ENCODE results near the gene GRAMD2A.

GRAMD2A gene

GRCh38 chr15:72133211-72133610 is 64.4 kb downstream of the GRAMD2A start:
- DNase-seq (ENCODE audit: low read depth), result no peak

DNA sequence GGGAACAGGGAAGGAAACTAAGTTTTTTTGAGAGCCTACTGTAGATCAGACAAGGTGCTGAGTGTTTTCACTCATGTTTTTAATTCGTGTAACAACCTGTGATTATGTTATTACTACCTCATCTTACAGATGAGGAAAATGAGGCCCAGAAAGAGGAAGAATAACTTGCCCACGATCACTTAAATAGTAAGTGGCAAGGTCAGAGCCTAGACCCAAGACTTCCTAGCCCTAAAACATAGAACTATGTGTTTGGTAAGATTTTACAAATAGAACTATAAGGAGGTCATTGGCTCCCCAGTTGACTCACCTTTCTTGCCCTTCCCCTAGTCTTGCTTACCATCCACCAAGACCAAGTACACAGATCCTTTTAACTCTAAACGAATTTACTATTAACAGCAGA is 65.7 kb downstream of the GRAMD2A start:
- no peak for DNase-seq (ENCODE audit: low read depth)

- no peak for DNase-seq (ENCODE audit: low read depth)
Observed at GRCh38 chr15:72130272-72130671, 67.3 kb downstream of the GRAMD2A start.

DNA sequence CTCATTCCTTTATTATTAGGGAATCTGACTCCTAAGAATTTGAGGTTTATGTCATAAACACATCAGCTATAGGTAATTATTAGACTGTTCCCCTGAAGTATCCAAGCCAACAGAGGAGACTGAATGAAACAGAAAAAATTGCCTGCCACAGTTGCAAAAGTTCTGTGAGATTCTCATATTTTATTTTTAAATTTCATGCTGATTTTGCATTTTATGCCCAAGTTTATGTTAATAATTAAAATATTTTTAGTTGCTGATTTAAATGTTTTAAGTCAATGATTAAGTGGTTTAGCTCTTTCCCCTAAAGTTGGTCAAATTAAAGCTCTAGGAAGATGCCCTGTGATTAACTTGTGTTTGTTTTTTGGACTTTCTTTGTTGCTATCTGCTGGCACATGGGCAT is 69.2 kb downstream of the GRAMD2A start:
- DNase-seq (ENCODE audit: low read depth), result no peak

DNA sequence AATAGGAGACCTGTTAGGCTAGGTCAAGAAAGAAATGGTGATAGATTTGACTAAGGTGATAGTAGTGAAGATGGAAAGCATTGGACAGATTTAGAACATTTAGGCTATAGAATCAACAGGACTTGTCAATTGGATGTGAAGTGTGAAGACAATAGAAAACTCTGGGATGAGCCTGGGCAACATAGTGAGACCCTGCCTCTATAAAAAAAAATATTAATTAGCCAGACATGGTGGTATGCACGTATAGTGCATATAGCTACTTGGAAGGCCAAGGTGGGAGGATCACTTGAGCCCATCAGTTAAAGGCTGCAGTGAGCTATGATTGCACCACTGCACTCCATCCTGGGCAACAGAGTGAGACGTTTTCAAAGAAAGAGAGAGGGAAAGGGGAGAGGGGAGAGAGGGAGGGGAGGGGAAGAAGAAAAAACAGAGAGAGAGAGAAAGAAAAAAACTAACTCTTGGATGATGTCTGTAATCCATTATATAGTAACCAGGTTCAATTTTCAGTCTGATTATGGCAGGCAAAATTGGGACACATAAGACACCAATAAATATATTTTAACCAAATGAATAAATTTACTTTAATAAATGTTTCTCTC is 69.8 kb downstream of the GRAMD2A start:
- DNase-seq (ENCODE audit: low read depth), result no peak

GRCh38 chr15:72124218-72124617 is 73.4 kb downstream of the GRAMD2A start:
- DNase-seq (ENCODE audit: low read depth), result no peak

- DNase-seq (ENCODE audit: low read depth), result peak; percentile 99
Observed at GRCh38 chr15:72118017-72118978, 79.3 kb downstream of the GRAMD2A start, which contains the start of the genes MYO9A and SENP8. TSS of gene MYO9A (minus strand) at chr15:72118150. CDS start at chr15:72046563, 71,587 bp downstream. TSS of gene SENP8 (plus strand) at chr15:72118403. CDS start at chr15:72139624, 21,221 bp downstream.

- DNase-seq (ENCODE audit: low read depth), result peak; percentile 54
Observed at GRCh38 chr15:72117486-72118016, 80.0 kb downstream of the GRAMD2A start.

- DNase-seq (ENCODE audit: low read depth), result peak; percentile 4
Observed at GRCh38 chr15:72116731-72117485, 80.7 kb downstream of the GRAMD2A start.

DNA sequence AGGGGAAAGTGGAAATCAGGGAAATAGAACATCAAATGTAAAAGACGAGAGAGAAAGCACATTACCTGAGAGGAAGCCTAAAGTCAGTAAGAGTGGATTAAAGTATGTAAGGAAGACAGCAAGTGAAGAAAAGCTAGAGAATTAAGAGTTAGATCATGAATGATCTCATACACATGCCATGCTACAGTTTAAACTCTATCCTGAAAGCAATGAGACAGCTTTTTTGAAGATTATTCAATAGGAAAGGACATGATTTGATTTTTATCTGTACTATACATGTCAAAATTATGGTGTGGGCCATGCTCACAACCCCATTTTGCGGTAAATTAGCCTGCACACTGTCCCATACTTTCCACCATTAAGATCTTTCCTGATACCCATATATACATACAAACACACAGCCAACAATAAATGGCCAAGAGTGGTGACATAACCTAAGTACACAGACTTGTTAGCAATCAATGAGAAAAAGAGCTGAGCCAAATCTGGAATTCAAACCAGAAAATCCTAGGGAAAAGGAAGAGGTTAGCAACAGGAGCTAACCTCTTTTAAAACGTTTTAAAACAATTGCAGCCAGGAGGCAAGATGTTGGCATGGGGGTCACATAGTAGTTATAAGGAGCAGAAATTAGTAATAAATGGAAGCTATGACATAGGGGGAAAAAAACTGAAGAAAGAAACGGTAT is 84.1 kb downstream of the GRAMD2A start:
- no peak for DNase-seq (ENCODE audit: low read depth)

GRCh38 chr15:72112805-72113204 is 84.8 kb downstream of the GRAMD2A start:
- no peak for DNase-seq (ENCODE audit: low read depth)

DNA sequence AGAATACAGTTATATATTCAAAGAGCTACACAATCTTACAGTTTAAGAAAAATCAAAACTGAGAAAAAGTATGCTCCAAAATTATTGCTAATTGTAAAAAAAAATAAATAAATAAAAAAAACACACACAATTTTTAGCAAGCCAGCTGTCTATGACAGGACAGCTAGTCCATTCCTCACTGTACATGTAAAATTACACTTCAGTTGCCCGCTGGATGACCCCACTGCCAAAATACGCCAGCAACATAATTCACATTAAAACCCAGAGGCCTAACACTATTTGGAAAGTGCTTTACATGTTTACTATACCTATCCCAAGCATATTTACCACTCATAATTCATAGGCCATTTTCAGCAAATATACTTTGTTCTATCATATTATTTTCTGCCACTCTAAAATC is 85.5 kb downstream of the GRAMD2A start:
- DNase-seq (ENCODE audit: low read depth), result no peak

- no peak for DNase-seq (ENCODE audit: low read depth)
Observed at GRCh38 chr15:72110355-72110754, 87.2 kb downstream of the GRAMD2A start.
